Stimulated activated CD4-positive, alpha-beta T cell treated with anti-CD3 and anti-CD28 coated beads, Interleukin-15, amount 100 ng/mL, for 1 hour (primary cell): ENCODE measurements around the gene ST6GAL2.

Source experiments
- DNase-seq, 2 donors: peaks; one replicate each; pipeline ENCODE4 v3.0.0-alpha.2; 2020; ENCODE audit warnings: low read depth in 1 of 2, low spot score in 1 of 2

ST6GAL2 gene, protein sequence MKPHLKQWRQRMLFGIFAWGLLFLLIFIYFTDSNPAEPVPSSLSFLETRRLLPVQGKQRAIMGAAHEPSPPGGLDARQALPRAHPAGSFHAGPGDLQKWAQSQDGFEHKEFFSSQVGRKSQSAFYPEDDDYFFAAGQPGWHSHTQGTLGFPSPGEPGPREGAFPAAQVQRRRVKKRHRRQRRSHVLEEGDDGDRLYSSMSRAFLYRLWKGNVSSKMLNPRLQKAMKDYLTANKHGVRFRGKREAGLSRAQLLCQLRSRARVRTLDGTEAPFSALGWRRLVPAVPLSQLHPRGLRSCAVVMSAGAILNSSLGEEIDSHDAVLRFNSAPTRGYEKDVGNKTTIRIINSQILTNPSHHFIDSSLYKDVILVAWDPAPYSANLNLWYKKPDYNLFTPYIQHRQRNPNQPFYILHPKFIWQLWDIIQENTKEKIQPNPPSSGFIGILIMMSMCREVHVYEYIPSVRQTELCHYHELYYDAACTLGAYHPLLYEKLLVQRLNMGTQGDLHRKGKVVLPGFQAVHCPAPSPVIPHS

GRCh38 chr2:106885971-106886915 lies at the start of gene ST6GAL2:
ST6GAL2 (minus strand) TSS chr2:106886167; CDS start chr2:106843977, 42,190 bp downstream.
- no peak for DNase-seq

- DNase-seq = no peak
These were observed 46.7 kb upstream of the ST6GAL2 start for GRCh38 chr2:106932644-106933043.

DNA sequence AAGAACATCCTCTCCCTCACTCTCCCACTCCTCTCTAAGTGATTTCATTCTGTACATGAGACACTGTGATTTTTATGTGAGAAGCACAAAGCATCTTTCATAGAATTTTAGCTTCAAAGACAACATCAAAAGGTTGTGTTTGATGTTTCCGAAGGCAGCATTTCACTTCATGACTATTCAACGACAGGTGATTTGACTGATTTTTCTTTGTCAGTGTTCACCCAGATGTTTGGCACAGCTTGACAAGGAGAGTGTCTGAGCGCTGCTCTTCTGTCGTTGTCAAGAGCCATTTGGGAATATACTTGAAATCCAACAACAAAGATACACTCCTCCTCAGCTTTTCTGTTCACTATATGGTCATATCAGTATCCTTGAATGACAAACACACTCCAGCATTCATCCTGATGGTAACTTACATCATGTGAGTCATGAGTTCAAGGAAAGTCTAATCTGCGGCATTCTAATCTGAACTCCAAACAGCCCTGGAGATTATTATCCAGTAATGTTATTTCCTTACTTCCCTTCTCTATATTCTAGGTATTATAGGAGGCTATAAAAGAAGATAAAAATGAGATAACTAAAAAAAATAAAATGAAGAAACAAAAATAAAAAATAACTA lies 45.9 kb upstream of the ST6GAL2 start:
- no peak for DNase-seq

DNA sequence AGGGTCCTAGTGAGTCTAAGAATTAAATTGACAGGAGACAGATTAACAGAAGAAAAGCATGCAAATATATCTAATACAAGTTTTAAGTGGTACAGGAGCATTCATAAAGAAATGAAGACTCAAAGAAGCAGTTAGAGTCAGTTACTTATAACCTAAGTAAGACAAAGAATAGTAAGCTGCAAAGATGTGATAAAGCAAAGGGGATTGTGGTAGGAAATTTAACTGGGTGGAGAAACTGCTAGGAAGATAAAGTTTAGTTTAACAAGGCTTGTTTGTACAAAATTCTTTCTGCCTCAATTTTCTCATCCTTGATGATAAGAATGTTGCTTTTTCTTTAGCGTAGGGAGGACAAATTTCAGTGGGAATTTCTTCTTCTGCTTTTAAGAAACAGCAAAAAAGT lies 35.5 kb upstream of the ST6GAL2 start:
- no peak for DNase-seq

DNA sequence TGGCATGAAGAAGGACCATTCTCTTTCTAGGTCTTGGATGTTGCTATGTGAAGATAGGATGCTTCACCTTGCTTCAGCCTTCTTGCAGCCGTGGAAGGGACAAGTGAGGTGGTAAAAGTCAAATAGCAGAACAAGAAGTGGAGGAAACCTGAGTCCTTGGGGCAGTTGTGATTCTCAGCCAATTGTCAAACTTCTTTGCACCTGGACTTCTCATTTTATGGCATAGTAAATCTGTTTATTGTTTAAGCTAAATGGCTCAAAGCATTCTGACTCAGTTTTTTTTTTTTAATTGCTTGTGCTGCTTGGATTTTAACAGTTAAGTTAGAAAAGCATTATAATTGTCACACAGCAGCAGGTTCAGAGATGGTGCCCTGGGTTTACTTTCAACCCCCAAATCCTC lies 33.0 kb upstream of the ST6GAL2 start:
- DNase-seq = no peak

DNA sequence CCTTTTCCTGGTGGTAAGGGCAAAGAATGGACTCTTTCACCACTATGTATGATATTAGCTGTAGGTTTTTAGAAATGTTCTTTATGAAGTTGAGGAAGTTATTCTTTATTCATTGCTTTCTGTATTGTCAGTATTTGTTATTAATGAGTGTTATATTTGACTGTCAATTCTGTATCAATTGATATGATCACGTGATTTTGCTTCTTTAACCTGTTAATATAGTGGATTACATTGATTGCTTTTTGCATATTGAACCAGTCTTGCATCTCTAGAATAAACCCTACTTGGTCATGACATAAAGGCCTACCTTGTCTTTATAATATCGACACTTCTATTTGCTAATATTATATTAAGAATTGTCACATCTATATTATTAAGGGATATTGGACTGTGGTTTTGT lies 18.3 kb upstream of the ST6GAL2 start:
- DNase-seq = no peak

GRCh38 chr2:106899786-106900530 lies 14.0 kb upstream of the ST6GAL2 start:
- DNase-seq = no peak

GRCh38 chr2:106894545-106894944 lies 8.6 kb upstream of the ST6GAL2 start:
- no peak for DNase-seq

DNA sequence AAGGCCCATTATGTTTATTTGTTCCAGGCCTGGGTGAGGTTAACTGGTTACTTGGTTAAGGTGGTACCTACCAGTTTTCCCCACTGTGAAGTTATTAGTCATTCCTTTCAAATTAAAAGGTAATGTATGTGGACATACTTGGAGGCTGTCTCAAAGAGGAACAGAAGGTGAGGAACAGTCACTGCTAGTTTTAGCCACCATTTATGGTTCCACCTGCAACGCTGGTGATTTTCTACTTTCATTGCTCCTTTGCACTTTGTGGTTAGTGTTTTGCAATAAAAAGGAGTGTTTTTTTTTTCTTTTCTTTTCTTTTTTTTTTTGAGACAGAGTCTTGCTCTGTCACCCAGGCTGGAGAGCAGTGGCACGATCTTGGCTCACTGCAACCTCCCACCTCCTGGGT lies 6.1 kb upstream of the ST6GAL2 start:
- DNase-seq = no peak

DNA sequence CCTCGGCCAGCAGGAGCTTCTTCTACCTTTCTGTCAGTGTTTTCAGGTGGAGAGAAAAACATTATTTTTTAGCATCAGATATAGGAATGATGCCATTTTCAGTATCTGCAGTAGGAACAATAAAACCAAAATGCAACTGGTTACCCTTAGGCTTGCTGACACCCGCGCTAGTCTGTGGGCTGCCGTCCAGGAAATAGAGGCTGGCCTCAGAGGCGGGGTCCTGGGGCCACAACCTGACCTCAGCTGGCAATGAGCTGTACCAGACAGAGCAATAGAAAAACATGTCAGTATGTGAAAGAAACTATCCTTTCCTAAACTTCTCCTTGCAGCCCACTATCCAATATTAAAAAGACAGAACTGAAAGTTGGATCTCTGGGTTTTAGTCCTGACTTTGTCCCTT lies 4.6 kb upstream of the ST6GAL2 start:
- no peak for DNase-seq

DNA sequence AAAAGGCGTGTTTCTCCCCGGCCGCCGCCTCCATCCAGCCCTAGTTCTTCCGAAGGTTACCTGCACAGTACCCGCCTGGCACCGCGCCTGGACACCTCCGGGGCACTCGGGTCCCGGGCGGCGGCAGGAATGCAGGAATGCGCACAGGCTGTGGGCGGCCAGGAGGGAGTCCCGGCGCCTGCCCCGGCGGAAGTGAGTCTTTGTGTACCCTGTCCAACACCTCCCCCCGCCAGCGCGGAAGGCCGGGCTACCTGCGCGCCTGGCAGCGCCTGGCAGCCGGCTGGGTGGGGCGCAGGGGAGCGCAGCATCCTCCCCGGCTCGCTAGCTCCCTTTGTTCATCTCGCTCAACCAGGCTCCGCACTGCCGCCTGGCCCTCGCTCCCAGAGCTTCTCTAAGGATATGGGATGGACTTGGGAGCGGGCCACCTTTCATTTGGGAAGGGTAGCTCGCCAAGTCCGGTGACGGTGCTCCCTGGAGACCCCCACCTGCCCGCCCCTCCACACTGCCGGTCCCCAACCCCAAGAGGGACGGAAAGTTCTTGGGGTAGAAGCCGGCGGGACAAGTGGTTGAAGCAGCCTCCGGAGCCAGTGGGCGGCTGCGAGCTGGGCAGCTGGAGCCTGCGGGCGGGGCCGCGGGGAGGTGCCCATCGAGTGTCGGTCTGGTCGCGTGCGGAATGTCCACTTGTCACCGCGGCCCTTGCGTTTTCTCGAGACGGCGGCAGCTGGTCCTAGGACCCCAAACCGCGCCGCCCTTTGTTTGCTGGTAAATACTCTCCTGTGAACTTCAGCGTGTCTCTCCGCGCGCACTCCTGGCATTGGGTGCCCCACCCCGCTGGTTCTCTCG lies 1.2 kb upstream of the ST6GAL2 start:
- DNase-seq = no peak

DNA sequence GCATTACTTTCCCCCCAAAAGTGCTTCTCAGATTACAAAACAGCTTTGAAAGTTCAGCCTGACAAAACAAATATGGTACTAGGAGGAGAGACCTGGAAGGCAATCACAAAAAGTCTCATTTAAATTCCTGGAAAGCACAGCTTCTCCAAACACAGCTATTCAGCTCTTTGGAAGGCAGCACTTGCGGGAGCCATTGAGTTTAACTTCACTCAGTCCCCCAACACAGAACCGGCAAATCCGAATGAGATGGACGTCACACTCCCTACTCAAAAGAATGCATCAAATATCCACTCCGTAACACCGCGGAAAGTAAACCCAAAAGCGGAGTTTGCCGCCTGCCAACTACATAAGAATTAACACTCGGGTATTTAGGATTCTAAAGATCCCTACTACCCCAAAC lies 638 bp downstream of the ST6GAL2 start:
- DNase-seq = no peak

GRCh38 chr2:106882673-106883072 lies 3.3 kb downstream of the ST6GAL2 start:
- DNase-seq = no peak

GRCh38 chr2:106878206-106878605 lies 7.8 kb downstream of the ST6GAL2 start:
- no peak for DNase-seq

GRCh38 chr2:106876699-106877098 lies 9.3 kb downstream of the ST6GAL2 start:
- no peak for DNase-seq

GRCh38 chr2:106869512-106870275 lies 16.3 kb downstream of the ST6GAL2 start:
- DNase-seq = no peak

DNA sequence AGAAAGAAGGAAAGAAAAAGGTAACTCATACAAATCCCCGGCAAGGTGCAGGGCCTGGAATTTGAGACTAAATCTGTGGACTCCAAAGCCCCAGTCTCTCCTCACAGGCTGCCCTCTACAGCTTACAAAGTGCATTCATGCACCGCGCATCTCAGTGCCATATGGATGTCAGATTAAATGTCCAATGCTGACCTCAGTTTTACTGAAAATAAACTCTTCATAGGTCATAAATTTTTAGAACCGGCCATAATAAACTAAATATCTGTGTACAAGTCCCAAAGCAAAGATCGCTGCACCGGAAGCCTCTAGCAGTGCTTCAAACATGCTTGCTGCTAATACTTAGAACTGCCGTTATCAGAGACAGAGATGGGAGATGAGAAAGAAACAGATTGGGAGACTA lies 17.7 kb downstream of the ST6GAL2 start:
- DNase-seq = no peak

DNA sequence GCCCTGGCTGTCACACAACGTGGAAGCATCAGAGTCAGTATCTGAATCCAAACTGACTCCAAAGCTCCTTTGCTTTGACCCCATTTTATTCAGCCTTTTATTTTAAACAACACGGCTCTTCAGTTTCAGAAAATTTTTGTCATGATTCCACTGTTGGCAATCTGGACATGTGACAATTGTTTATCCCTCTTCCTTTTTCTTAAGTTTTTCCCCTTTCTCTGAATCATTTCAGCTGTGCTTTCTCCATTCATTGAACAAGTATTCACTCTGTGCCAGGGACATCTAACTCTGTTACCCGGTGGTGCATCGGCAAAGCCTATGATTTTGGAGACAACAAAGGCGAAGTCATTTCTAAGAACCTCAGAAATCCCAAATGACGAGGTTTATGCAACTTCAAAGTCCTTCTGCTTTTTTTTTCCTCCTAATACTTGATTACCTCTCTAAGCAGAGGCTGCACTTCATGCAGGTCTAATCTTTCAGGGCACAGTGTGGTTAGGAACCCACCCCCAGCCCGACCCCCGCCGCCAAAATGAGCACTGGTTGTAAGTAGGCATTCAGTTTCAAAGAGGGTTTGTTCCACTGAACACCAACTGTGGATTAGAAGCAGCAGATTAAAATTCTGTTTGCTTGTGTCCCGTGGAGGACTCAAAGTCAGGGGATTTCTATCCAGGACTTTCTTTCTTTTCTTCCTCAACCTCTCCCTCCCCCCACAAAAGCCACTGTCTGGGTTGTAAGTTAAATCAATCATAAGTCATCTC lies 18.6 kb downstream of the ST6GAL2 start:
- no peak for DNase-seq
